ENCODE measurements around the gene LAMC3.

GRCh38 chr9:131087354-131087893 lies 78.5 kb downstream of the LAMC3 start:
- TF ChIP-seq FOXM1 (IDR thresholded peaks at IDR 0.05; ENCODE audit: borderline replicate concordance) (no peak), ZNF384 (IDR thresholded peaks at IDR 0.05) (no peak), ELF4 (IDR thresholded peaks at IDR 0.05) (no peak), PKNOX1 (IDR thresholded peaks at IDR 0.05) (no peak), FOXA1 (IDR thresholded peaks at IDR 0.05) (no peak), ARNT (IDR thresholded peaks at IDR 0.05) (no peak)

Measured in HEK293T (cell line).